ENCODE results near the gene LILRA5.

- no peak for TF ChIP-seq CTCF (conservative IDR thresholded peaks at IDR 0.05; ENCODE audit: low read depth, low read length)
- no peak for TF ChIP-seq ELK1 (IDR thresholded peaks at IDR 0.05; ENCODE audit: borderline replicate concordance, low read depth, low read length)
- no peak for TF ChIP-seq POLR2A (IDR thresholded peaks at IDR 0.05; ENCODE audit: low read depth, low read length)
- no peak for TF ChIP-seq RCOR1 (IDR thresholded peaks at IDR 0.05; ENCODE audit: insufficient replicate concordance, low read length)
Measured at GRCh38 chr19:54311486-54311885, 1.5 kb downstream of the LILRA5 start.

All from IMR-90 (cell line).